Astrocyte (in vitro differentiated cells and primary cell): ENCODE measurements around the gene HLX.

Experiments
- CTCF ChIP-seq: IDR thresholded peaks from 2 replicates; pipeline ENCODE4 v1.5.1; 2011; ENCODE audit warnings: low read depth, mild to moderate bottlenecking, inconsistent platforms, low read length, moderate library complexity; ENCODE audit not compliant: insufficient read depth
- EZH2 ChIP-seq: IDR thresholded peaks from 2 replicates; pipeline ENCODE4 v1.6.1; 2012; ENCODE audit warnings: mild to moderate bottlenecking, low read length, inconsistent platforms; ENCODE audit not compliant: insufficient read depth

GRCh38 chr1:220893701-220894024 is 14.4 kb downstream of the HLX start:
- TF ChIP-seq EZH2 = no peak
- TF ChIP-seq CTCF = no peak
